Breast epithelium (tissue), 4 donors: Measurements from ENCODE around the gene MSN. TPM values are rescaled to one million over a fixed set of nuclear protein-coding genes. Genes with fewer than 3 reads are reported as not detected.
A peak's percentile ranks its signal among the peaks of the same experiment; 100 is the strongest.

Experiments
- DNase-seq, 2 donors: peaks; one replicate each; pipeline ENCODE4 v3.0.0-alpha.2; 2019; ENCODE audit warnings: low spot score in 2 of 2
- H3K27ac ChIP-seq, 2 donors: fragments of 200-600 bp; sonication (generic) in 1 of 2; one replicate each; pipeline ENCODE4 v1.5.1; 2016 to 2019; ENCODE audit warnings: mild to moderate bottlenecking in 1 of 2
- H3K27me3 ChIP-seq, 2 donors: fragments of 200-600 bp; sonication (generic) in 1 of 2; one replicate each; pipeline versions ENCODE4 v1.5.1 to v1.6.0; 2017 to 2019; ENCODE audit warnings: control low read depth in 1 of 2, mild to moderate bottlenecking in 1 of 2
- H3K36me3 ChIP-seq: fragments of 200-600 bp; one replicate; pipeline ENCODE4 v1.5.1; 2019
- H3K4me1 ChIP-seq, 2 donors: fragments of 200-600 bp; sonication (generic); one replicate each; pipeline ENCODE4 v1.5.1; 2016 to 2019; ENCODE audit warnings: control low read depth in 1 of 2
- H3K4me3 ChIP-seq, 3 donors: fragments of 200-600 bp; sonication (generic); 1 replicate in 2 of 3; 2 replicates in 1 of 3; pipeline ENCODE4 v1.5.1; 2016 to 2019; ENCODE audit warnings: mild to moderate bottlenecking in 3 of 3, moderate library complexity in 2 of 3
- H3K9me3 ChIP-seq, 2 donors: fragments of 200-600 bp; sonication (generic) in 1 of 2; one replicate each; pipeline ENCODE4 v1.5.1; 2016 to 2019; ENCODE audit warnings: control low read depth in 1 of 2
- CTCF ChIP-seq, 3 donors: fragments of 450-650 bp; IDR thresholded peaks; one replicate each; pipeline ENCODE4 v1.5.1; 2016 to 2017; ENCODE audit warnings: antibody characterized with exemption in 3 of 3, mild to moderate bottlenecking in 3 of 3, moderate library complexity in 3 of 3
- POLR2A ChIP-seq: fragments of 450-650 bp; IDR thresholded peaks from one replicate; pipeline ENCODE4 v1.6.1; 2016; ENCODE audit warnings: antibody characterized with exemption, mild to moderate bottlenecking, moderate library complexity
- POLR2AphosphoS5 ChIP-seq, 3 donors: sonication (generic); formaldehyde crosslinking; IDR thresholded peaks; one replicate each; pipeline ENCODE4 v1.6.1; 2017; ENCODE audit warnings: antibody characterized with exemption in 3 of 3
- intact Hi-C: fragments of 100-400 bp; cut with DNase I; formaldehyde crosslinking; loops from one replicate; pipeline ENCODE4 v1.15.1; 2023; ENCODE audit warnings: low total_unique reads
- total RNA-seq, 3 donors: library from RNA; depleted of rRNA; stranded (reverse); fragments of >200 nt; gene quantifications; one replicate each; pipeline ENCODE4 v1.1.0, GENCODE V29; 2016

MSN gene
- total RNA-seq, 3 donors from 2014 or later: 132 to 190 (median 182) TPM

- H3K4me3 ChIP-seq: peak overlapping the region in 1 of 3 donors; percentile 29
- DNase-seq: no peak
Observed at GRCh38 chrX:65671966-65672365, 4.5 kb downstream of the MSN start.

DNA sequence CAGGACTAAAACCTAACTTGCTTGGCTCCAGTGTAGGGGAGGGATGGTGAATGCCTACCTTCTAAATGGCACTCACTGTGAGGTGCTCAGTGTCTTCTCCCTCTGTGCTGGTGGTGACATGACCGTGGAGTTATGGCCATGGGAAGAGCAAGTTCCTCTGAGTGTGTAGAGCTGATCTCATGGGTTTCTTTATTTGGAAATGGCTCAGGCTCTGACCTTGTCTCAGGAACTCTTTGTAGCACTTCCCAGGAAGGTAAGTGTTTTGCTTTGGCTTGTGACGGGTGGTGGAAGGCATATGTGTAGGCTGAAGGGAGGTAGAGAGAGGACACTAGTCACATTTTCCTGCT is 6.4 kb downstream of the MSN start:
- DNase-seq: no peak
- TF ChIP-seq CTCF (IDR thresholded peaks at IDR 0.05): no peak
- no peak for TF ChIP-seq POLR2AphosphoS5 (IDR thresholded peaks at IDR 0.05)
- no peak for TF ChIP-seq POLR2A
- Histone ChIP-seq H3K36me3 (no peaks in the 10 kb centered on the region), H3K27ac (peak overlapping the region; percentile 65 to 82), H3K9me3 (no peaks in the 10 kb centered on the region), H3K27me3 (peaks cover 0 to 11% of the 10 kb centered on the region in 2 donors), H3K4me3 (peak overlapping the region in 1 of 3 donors; percentile 34), H3K4me1 (no peaks in the 10 kb centered on the region)
- intact Hi-C loops: no loop called here

More at GRCh38 chrX:65671966-65672365, 4.5 kb downstream of the MSN start:
- peak overlapping the region; percentile 48 to 82 for H3K27ac ChIP-seq
- intact Hi-C loops: no loop called here
- H3K27me3 ChIP-seq: peaks cover 0 to 18% of the 10 kb centered on the region in 2 donors
- no peaks in the 10 kb centered on the region for H3K36me3 ChIP-seq
- no peak for TF ChIP-seq POLR2A
- no peak for TF ChIP-seq CTCF (IDR thresholded peaks at IDR 0.05)
- TF ChIP-seq POLR2AphosphoS5 (IDR thresholded peaks at IDR 0.05): no peak
- no peaks in the 10 kb centered on the region for H3K4me1 ChIP-seq
- no peaks in the 10 kb centered on the region for H3K9me3 ChIP-seq

- H3K36me3 ChIP-seq: no peaks in the 10 kb centered on the region
- H3K4me3 ChIP-seq: peak overlapping the region in 1 of 3 donors; percentile 34
- intact Hi-C loops: no loop called here
- no peak for DNase-seq
- no peaks in the 10 kb centered on the region for H3K9me3 ChIP-seq
- no peaks in the 10 kb centered on the region for H3K4me1 ChIP-seq
- no peak for TF ChIP-seq POLR2A
- no peak for TF ChIP-seq CTCF (IDR thresholded peaks at IDR 0.05)
- no peak for TF ChIP-seq POLR2AphosphoS5 (IDR thresholded peaks at IDR 0.05)
- peak overlapping the region; percentile 65 to 82 for H3K27ac ChIP-seq
- peaks cover 0 to 11% of the 10 kb centered on the region in 2 donors for H3K27me3 ChIP-seq
Observed at GRCh38 chrX:65674204-65674893, 6.9 kb downstream of the MSN start.

DNA sequence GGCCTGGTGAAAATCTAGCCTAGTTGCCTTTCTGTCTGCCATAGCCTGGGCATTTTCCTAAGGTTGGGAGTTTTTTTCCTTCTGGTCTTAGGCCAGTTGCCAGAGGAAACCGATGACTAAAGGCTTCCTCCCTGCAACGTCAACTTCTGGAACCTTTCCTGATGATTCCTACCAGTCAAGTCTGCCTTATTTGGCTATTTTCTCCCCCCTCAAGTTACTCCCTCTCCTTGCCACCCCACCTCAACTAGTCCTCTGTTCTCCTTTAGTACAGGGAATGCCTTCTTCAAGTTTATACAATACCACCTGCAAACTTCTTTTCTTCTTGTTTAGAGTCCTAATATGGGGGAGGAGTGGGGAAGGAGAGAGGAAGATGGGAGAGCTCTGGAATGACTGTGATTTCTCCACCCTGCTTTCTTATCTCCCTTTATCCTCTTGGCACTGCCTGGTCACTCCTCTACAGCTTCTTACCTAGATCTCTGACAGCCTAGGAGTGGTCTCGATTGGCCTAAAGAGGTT is 10.6 kb downstream of the MSN start:
- Histone ChIP-seq H3K4me1 (no peaks in the 10 kb centered on the region), H3K4me3 (peak overlapping the region in 1 of 3 donors; percentile 7), H3K9me3 (no peaks in the 10 kb centered on the region), H3K27me3 (peaks cover 0 to 17% of the 10 kb centered on the region in 2 donors), H3K36me3 (no peaks in the 10 kb centered on the region), H3K27ac (peak overlapping the region; percentile 80 to 81)
- intact Hi-C loops: no loop called here
- no peak for TF ChIP-seq POLR2A
- no peak for TF ChIP-seq CTCF (IDR thresholded peaks at IDR 0.05)
- no peak for TF ChIP-seq POLR2AphosphoS5 (IDR thresholded peaks at IDR 0.05)
- DNase-seq: peak in 1 of 2 donors; percentile 27

GRCh38 chrX:65679071-65679540 is 11.7 kb downstream of the MSN start:
- Histone ChIP-seq H3K4me3 (no peak overlapping the region), H3K4me1 (no peaks in the 10 kb centered on the region)

More at GRCh38 chrX:65679071-65679540, 11.7 kb downstream of the MSN start:
- H3K27me3 ChIP-seq: peaks cover 0 to 12% of the 10 kb centered on the region in 2 donors
- H3K27ac ChIP-seq: peak overlapping the region; percentile 80 to 81
- H3K9me3 ChIP-seq: no peaks in the 10 kb centered on the region
- TF ChIP-seq CTCF (IDR thresholded peaks at IDR 0.05): no peak
- TF ChIP-seq POLR2AphosphoS5 (IDR thresholded peaks at IDR 0.05): no peak
- no peaks in the 10 kb centered on the region for H3K36me3 ChIP-seq
- DNase-seq: no peak
- intact Hi-C loops: no loop called here
